ENCODE data around the gene SGIP1. TPM values are rescaled to one million over a fixed set of nuclear protein-coding genes. Genes with fewer than 3 reads are reported as not detected.

Gene SGIP1
- total RNA-seq, 2 donors from 2014 or later = 0.59 to 38.4 TPM

DNA sequence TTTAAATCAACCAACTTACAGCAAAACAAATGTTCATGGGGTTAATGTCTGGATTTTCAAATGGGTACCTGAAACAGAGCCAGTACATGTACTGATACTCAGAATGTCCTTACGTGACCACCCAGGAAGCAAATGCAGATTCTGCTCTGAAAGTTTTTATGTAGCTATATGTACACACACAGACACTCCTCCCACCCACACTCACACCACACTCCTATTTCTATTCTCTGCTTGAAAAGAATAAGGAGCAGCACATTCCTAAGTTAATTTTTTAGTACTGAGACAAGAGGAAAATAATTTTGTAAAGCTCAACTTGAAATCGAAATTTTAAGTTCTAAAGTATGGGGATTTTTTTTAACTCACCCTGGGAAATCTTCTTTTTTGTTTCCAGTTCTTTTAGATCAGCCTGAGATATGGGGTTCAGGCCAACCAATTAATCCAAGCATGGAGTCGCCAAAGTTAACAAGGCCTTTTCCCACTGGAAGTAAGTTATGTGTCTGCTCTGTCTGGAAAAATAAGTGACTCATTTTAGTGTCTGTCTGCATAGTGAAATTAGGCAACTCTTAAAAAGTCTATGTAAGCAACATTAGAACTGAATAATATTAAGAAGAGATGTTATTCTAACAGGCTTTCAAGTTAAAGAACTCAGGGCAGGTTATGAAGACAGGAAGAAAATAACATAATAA lies 142.8 kb downstream of the SGIP1 start:
- WGBS = 22% methylated on average over 3 of the region's 3 CpGs
- Histone ChIP-seq H3K27me3 (replicated peaks; ENCODE audit: insufficient read depth) (no peaks in the 10 kb centered on the region), H3K27ac (no peak overlapping the region), H3K4me1 (replicated peaks) (no peaks in the 10 kb centered on the region), H3K9me3 (no peaks in the 10 kb centered on the region), H3K36me3 (no peaks in the 10 kb centered on the region), H3K4me3 (no peak overlapping the region)
- TF ChIP-seq POLR2AphosphoS5 (IDR thresholded peaks at IDR 0.05) = no peak
- TF ChIP-seq POLR2A (IDR thresholded peaks at IDR 0.05) = no peak
- TF ChIP-seq, protein P1, sequence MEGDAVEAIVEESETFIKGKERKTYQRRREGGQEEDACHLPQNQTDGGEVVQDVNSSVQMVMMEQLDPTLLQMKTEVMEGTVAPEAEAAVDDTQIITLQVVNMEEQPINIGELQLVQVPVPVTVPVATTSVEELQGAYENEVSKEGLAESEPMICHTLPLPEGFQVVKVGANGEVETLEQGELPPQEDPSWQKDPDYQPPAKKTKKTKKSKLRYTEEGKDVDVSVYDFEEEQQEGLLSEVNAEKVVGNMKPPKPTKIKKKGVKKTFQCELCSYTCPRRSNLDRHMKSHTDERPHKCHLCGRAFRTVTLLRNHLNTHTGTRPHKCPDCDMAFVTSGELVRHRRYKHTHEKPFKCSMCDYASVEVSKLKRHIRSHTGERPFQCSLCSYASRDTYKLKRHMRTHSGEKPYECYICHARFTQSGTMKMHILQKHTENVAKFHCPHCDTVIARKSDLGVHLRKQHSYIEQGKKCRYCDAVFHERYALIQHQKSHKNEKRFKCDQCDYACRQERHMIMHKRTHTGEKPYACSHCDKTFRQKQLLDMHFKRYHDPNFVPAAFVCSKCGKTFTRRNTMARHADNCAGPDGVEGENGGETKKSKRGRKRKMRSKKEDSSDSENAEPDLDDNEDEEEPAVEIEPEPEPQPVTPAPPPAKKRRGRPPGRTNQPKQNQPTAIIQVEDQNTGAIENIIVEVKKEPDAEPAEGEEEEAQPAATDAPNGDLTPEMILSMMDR (IDR thresholded peaks at IDR 0.05) = no peak
- no peak for DNase-seq (ENCODE audit: low spot score)
- intact Hi-C loops (cut with DNase I) = no loop called here

DNA sequence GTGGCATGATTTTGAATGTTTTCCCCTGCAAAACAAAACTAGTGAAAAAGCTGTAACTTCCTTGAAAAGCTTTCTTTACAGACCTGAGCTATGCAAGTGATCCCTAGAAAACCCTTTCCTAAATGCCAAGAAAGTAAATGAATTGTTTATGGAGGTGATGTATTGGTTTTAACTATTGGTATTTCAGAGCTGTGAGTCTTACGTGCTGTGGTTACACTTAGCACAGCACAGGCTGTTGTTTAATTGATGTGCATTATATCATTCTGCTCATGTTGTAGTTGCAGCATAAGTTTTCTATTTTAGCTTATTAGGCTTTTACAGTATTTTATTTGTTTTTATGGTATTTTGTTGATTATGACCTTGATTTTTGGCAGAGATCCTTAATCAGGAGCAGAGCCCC lies 144.2 kb downstream of the SGIP1 start:
- no peak for DNase-seq (ENCODE audit: low spot score)
- H3K4me1 ChIP-seq (replicated peaks) = no peaks in the 10 kb centered on the region
- TF ChIP-seq, protein P1 (IDR thresholded peaks at IDR 0.05) = no peak
- TF ChIP-seq POLR2AphosphoS5 (IDR thresholded peaks at IDR 0.05) = no peak
- no peak for TF ChIP-seq POLR2A (IDR thresholded peaks at IDR 0.05)
- no peak overlapping the region for H3K4me3 ChIP-seq
- no peak overlapping the region for H3K27ac ChIP-seq
- H3K9me3 ChIP-seq = no peaks in the 10 kb centered on the region
- 94% methylated on average over 1 of the region's 1 CpG for WGBS
- H3K36me3 ChIP-seq = no peaks in the 10 kb centered on the region
- intact Hi-C loops (cut with DNase I) = no loop called here
- no peaks in the 10 kb centered on the region for H3K27me3 ChIP-seq (replicated peaks; ENCODE audit: insufficient read depth)

DNA sequence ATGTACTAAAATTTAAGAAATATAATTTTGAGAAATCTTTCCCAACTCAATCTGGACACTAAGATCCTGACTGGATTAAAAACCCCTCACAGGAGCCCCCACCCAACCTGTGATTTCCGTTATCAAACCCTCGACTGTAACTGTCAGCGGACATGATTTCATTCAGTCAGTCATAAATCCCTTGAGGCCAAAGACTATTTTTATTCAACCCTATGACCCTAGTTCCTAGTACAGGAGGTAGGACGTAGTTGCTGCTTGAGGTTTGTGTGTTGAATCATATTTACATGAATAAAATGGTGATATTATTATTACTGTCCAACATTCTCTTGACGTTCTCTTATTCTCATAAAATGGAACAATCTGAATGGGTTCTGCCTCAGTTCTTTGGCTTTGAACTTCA lies 145.2 kb downstream of the SGIP1 start:
- no peak overlapping the region for H3K27ac ChIP-seq

DNA sequence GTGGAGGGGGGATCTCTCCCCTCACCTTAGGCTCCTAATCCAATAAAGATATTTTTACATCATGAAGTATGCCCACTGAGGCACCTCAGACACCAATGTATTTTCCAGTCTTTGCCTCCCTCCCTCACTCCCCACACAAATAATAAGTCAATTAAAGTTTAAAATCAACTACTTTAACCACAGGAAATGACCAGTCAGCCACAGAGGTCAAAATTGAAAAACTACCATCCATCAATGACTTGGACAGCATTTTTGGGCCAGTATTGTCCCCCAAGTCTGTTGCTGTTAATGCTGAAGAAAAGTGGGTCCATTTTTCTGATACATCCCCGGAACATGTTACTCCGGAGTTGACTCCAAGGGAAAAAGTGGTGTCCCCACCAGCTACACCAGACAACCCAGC lies 147.7 kb downstream of the SGIP1 start:
- Histone ChIP-seq H3K9me3 (no peaks in the 10 kb centered on the region), H3K27me3 (replicated peaks; ENCODE audit: insufficient read depth) (no peaks in the 10 kb centered on the region), H3K36me3 (no peaks in the 10 kb centered on the region), H3K4me1 (replicated peaks) (no peaks in the 10 kb centered on the region), H3K27ac (no peak overlapping the region), H3K4me3 (no peak overlapping the region)
- intact Hi-C loops (cut with DNase I) = no loop called here
- TF ChIP-seq, protein P1 (IDR thresholded peaks at IDR 0.05) = no peak
- no peak for DNase-seq (ENCODE audit: low spot score)
- 94% methylated on average over 2 of the region's 2 CpGs for WGBS

More for the DNA sequence above, 145.2 kb downstream of the SGIP1 start:
- TF ChIP-seq, protein P1 (IDR thresholded peaks at IDR 0.05) = no peak
- TF ChIP-seq POLR2A (IDR thresholded peaks at IDR 0.05) (no peak), POLR2AphosphoS5 (IDR thresholded peaks at IDR 0.05) (no peak)
- Histone ChIP-seq H3K9me3 (no peaks in the 10 kb centered on the region), H3K36me3 (no peaks in the 10 kb centered on the region), H3K4me3 (no peak overlapping the region), H3K27me3 (replicated peaks; ENCODE audit: insufficient read depth) (no peaks in the 10 kb centered on the region), H3K4me1 (replicated peaks) (no peaks in the 10 kb centered on the region)
- intact Hi-C loops (cut with DNase I) = no loop called here
- DNase-seq (ENCODE audit: low spot score) = no peak
- WGBS = 89% methylated on average over 5 of the region's 5 CpGs

DNA sequence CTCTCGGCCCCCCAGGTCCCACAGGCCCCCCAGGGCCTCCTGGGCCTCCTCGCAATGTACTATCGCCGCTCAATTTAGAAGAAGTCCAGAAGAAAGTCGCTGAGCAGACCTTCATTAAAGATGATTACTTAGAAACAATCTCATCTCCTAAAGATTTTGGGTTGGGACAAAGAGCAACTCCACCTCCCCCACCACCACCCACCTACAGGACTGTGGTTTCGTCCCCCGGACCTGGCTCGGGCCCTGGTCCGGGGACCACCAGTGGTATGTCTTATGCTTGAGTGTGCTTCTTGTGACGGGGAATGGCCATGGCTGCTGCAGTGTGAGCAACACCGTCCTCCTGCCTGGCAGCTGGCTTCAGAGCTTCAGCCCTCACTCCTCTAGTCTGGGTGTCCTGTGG lies 148.2 kb downstream of the SGIP1 start:
- WGBS = 93% methylated on average over 11 of the region's 11 CpGs
- Histone ChIP-seq H3K36me3 (no peaks in the 10 kb centered on the region), H3K4me3 (no peak overlapping the region), H3K27me3 (replicated peaks; ENCODE audit: insufficient read depth) (no peaks in the 10 kb centered on the region), H3K4me1 (replicated peaks) (no peaks in the 10 kb centered on the region), H3K27ac (no peak overlapping the region), H3K9me3 (no peaks in the 10 kb centered on the region)
- intact Hi-C loops (cut with DNase I) = no loop called here
- no peak for DNase-seq (ENCODE audit: low spot score)
- no peak for TF ChIP-seq POLR2AphosphoS5 (IDR thresholded peaks at IDR 0.05)
- no peak for TF ChIP-seq POLR2A (IDR thresholded peaks at IDR 0.05)
- TF ChIP-seq, protein P1 (IDR thresholded peaks at IDR 0.05) = no peak

Data from prostate gland (tissue), 2 donors.